ENCODE data around the gene CLCNKB.
"Not testable (repeated sequence)": the region's sequence is repeated elsewhere in the genome, so short reads cannot be mapped to it uniquely, and the experiment has no call there.

The CLCNKB gene

DNA sequence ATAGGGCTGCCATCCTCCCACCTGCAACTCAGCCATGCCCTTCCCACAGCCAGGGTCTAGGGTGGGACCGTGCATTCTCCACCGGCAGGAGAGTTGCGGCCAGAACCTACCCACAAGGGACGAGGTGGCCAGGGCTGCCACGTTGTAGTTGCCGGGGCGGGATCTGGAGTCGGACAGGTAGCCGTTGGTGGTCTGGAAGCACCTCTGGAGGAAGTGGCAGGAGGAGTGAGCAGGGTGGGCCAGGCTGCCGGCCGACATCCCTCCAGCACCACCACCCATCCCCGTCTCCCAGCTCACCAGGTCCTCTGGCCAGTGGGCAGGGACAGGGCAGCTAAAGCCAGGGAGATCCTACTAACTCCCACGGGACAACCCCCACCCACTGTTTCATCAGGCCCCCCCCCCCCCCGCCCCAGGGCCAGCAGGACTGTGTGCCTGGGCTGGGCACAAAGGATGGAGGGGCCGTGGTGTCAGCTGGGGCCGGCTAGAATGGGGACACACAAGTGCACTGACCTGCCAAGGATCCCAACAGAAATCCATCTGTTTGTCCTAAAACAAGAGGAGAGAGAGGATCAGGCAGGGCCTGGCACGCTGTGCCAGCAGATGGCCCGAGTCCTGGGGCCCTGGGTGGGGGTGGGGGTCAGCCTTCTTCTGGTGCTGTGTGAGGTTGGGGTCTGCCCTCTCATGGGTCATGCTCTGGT, 18.6 kb downstream of the CLCNKB start:
- not testable (repeated sequence) for DNase-seq

- not testable (repeated sequence) for DNase-seq
These were observed 19.1 kb downstream of the CLCNKB start for GRCh38 chr1:16062687-16063075.

- no peak for DNase-seq
These were observed 19.7 kb downstream of the CLCNKB start for GRCh38 chr1:16063226-16063829.

- no peak for DNase-seq
These were observed 20.3 kb downstream of the CLCNKB start for GRCh38 chr1:16063921-16064320.

DNA sequence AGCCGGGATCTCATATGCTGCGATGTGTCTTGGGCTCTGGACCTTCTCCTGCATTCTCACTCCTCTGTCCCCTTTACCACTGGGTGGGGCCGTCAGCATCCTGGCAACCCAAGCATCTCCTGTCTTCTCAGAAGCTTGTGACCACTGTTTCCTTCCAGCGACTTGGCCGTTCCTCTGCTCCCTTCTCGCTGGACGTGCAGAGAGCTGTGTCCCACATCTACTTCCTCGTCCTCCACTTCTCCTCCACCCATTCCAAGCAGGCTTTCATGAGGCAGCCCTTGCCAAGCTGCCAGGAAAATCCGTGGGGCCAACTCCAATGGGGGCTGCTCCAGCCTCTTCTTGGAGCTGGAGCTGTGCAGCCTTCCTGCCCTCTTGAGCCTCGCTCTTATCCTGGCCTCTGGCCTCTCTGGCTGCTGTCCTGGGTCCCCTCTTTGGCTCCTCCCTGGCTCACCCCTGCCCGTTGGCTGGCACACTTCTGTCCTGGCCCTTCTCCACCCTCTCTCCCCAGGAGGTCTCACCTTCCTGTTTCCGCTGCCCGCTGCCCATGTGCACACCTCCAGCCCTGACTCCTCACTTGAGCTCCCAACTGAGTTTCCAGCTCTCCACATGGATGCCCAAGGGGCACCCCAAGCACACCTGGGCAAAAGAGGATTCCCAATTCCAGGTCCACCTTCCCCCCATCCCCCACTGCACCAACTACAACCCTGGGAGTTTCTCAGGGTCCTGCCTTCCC, 21.1 kb downstream of the CLCNKB start:
- no peak for DNase-seq

DNA sequence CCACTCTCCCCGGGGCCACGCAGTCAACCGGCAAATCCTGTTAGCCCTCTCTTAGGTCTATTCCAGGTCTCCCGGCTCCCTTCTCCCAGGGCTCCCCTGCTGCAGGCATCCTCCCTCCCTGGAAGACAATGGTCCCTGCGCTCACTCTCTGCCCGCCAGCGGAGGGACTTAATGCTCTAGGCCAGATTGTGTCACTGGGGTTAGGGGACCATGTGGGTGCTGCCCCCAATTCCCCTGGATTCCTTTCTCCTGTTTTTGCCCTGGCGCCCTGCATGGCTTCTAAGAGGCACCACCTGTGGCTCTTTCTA, 21.6 kb downstream of the CLCNKB start:
- no peak for DNase-seq

GRCh38 chr1:16066245-16066644, 22.7 kb downstream of the CLCNKB start:
- no peak for DNase-seq

DNA sequence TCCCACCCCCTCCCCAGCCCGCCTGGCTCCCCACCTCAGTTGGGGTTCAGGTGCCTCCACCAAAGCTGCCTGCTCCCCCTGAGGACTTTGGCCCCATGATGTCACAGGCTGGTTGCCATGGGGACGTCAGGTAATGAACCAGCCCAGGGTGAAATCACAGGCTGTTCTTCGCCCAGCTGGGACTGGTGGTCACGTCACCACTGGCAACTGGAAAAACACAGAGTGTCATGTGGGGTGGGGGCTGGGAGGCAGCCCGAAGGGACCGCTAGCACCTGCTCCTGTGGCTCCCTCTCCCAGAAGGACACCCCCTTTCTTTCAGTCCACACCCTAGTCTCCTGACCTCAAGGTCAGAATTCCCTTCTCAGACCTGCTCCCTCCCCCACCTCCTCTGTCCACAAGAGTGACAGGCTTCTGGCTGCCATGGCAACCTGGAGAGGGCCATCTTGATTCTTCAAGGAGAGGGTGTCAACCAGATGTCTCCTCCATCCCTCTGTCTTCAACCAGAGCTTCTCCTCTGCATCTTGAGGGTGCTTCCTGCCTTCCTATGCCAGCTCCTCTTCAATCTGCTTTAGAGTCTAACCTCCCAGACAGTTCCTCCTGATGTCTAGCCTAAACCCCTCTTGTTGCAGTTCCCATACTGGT, 23.7 kb downstream of the CLCNKB start:
- no peak for DNase-seq

DNA sequence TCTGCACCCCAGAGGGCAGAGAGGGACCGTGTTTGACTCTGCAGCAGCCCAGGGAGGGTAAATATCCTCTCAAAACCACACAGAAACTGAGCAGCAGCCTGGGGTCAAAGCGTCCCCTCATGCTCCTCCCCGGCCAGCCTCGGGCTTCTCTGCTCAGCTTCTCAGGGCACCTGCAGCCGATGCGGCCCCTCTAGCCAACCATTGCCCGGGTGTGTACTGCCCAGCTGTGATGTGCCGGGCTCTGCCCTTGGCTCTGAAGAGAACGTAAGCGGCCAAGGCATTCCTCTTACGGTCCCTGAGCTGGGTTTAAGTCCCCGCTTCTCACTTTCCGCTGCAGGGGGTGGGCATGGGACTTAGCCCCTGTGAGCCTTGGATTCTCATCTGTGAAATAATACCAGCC, 24.4 kb downstream of the CLCNKB start:
- no peak for DNase-seq

DNA sequence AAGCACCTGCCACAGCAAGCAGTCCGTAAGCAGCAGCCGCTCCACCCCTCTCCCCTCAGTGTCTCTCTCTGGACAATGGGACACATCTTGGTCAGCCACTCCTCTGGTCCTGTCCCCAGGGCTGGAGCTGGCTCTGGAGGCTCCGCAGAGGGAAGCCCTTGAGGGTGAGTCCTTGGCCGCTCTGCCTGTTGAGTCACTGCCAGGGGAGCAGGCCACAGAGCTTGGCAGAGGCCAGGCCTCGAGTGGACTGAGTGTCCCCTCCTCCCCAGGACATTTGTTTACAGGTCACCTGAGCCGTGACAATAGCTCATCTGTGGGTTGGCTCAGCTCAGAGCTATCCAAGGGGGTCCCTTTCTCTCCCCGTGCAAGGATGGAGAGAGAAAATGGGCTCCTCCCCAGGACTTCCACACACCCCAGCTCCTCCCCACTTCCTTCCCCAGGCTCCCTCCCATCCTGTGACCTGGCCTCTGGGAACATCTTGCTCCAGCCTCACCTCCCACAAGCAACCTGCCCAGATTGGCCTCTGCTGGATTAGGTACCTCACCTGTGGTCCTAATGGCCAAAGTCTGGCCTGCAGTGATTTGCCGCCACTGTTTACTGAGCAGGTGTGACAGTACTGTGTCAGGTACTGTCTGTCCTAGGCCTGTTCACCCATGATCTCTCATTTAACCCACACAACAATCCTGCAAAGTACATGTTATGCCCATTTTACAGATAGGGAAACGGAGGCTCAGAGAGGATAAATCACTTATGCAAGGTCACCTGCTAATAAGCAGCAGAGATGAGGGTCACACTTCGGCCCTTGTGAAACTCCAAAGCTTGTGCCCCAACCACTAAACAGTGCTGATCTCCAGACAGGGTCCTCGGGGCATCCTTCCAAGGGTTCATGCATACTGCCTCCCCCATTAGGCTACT, 25.0 kb downstream of the CLCNKB start:
- DNase-seq, result no peak

- DNase-seq, result no peak
These were observed 27.2 kb downstream of the CLCNKB start for GRCh38 chr1:16070640-16071355.

DNA sequence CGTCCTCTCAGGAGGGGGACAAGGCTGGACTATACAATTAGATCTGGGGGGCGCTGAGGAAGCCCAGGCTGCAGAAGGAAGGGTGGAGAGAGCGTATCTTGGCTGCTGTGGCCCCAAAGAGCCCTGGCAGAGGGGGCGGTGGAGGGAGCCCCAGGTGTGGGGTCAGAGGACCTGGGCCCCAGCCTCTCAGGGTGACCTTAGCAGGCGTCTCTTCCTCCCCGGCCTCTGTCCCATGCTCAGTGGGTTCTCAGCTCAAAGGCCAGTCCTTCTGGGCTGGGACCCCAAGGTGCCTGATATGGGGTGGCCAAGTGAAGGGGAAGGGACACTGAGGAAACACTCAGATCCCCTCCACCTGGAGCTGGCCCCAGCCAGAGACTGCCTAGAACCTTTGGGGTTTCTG, 28.0 kb downstream of the CLCNKB start:
- no peak for DNase-seq

DNA sequence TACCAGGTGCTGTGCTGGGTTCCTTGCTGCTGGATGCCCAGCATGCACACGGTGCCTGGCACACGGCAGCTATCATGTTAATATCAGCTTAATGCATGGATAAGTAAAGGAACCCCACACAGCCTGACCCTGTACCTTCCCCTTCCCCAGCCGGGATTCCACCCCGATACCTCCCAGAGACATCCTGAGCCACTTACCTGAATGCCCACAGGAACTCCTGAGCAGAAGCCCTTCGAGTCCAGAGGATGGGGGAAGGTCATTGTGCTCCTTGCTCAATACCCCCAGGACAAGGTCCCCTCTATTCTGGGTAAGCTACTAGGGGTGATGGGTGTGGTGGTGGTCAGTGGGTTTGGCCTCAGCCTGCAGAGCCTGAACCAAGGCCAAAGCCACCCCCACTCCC, 28.5 kb downstream of the CLCNKB start:
- no peak for DNase-seq

- no peak for DNase-seq
These were observed 29.3 kb downstream of the CLCNKB start for GRCh38 chr1:16072616-16073484.

GRCh38 chr1:16073490-16074119, 30.0 kb downstream of the CLCNKB start, which contains the start of gene FAM131C:
Gene FAM131C (minus strand): TSS chr1:16073651. CDS start chr1:16073442, 209 bp downstream.
- DNase-seq, result peak; percentile 14

- DNase-seq, result no peak
These were observed 30.6 kb downstream of the CLCNKB start for GRCh38 chr1:16074217-16074616.

GRCh38 chr1:16075337-16076030, 31.9 kb downstream of the CLCNKB start:
- DNase-seq, result no peak

- no peak for DNase-seq
These were observed 32.7 kb downstream of the CLCNKB start for GRCh38 chr1:16076031-16076864.

GRCh38 chr1:16076865-16077238, 33.3 kb downstream of the CLCNKB start:
- DNase-seq, result no peak
